Right lobe of liver (tissue), 6 donors: Measurements from ENCODE around the gene SOD3. TPM values are rescaled to one million over a fixed set of nuclear protein-coding genes. Genes with fewer than 3 reads are reported as not detected.

Experiments used
- ATAC-seq, 4 donors: fragments of 200-7000 bp; cut with Tn5 transposase; one replicate each; pipeline ENCODE4 v1.9.1; 2020; ENCODE audit warnings: mild to moderate bottlenecking in 4 of 4, moderate library complexity in 4 of 4
- DNase-seq, 3 donors: peaks; one replicate each; pipeline ENCODE4 v3.0.0-alpha.2; 2020
- H3K27ac ChIP-seq, 3 donors: fragments of 200-600 bp; one replicate each; pipeline ENCODE4 v1.8.0; 2022
- H3K27me3 ChIP-seq, 2 donors: fragments of 200-600 bp; one replicate each; pipeline ENCODE4 v1.8.0; 2022
- H3K36me3 ChIP-seq, 4 donors: fragments of 200-600 bp; sonication (generic) in 1 of 4; one replicate each; pipeline versions ENCODE4 v1.5.1 to v1.8.0; 2017 to 2022; ENCODE audit warnings: control low read depth in 1 of 4
- H3K4me1 ChIP-seq, 4 donors: fragments of 200-600 bp; sonication (generic) in 1 of 4; one replicate each; pipeline versions ENCODE4 v1.5.1 to v1.8.0; 2017 to 2022; ENCODE audit warnings: control low read depth in 1 of 4
- H3K4me3 ChIP-seq, 3 donors: fragments of 200-600 bp; one replicate each; pipeline ENCODE4 v1.8.0; 2022
- H3K9me3 ChIP-seq, 4 donors: fragments of 200-600 bp; sonication (generic) in 1 of 4; one replicate each; pipeline versions ENCODE4 v1.5.1 to v1.8.0; 2017 to 2022; ENCODE audit warnings: control low read depth in 1 of 4
- CTCF ChIP-seq, 4 donors: fragments of 200-600 bp in 3 of 4; fragments of 450-650 bp in 1 of 4; IDR thresholded peaks; one replicate each; pipeline versions ENCODE4 v1.5.1 to v1.8.0; 2016 to 2022; ENCODE audit warnings: antibody characterized with exemption in 4 of 4, mild to moderate bottlenecking in 2 of 4
- POLR2A ChIP-seq: fragments of 450-650 bp; IDR thresholded peaks from one replicate; pipeline ENCODE4 v1.6.1; 2017; ENCODE audit warnings: antibody characterized with exemption, mild to moderate bottlenecking
- WGBS: methylation state at CpG from one replicate; pipeline ENCODE4 v1.1.6; 2018; ENCODE audit warnings: low coverage, low lambda C conversion rate; ENCODE audit not compliant: insufficient coverage; ENCODE audit errors: missing lambda C conversion rate; 5-methylcytosine and 5-hydroxymethylcytosine counted together
- intact Hi-C, 2 donors: fragments of 100-400 bp; cut with DNase I; formaldehyde crosslinking; loops; one replicate each; pipeline versions ENCODE4 v1.11.2 to v1.14.1; 2022
- total RNA-seq, 6 experiments: library from RNA; depleted of rRNA in 2 of 6; stranded (reverse); fragments of >200 nt in 2 of 6; fragmentation: NEBNext Ultra II Directional in 3 of 6; extraction: Animal tissue kit (Norgen Biotek cat#: 25700) in 3 of 6; gene quantifications; one replicate each; pipeline versions ENCODE4 v1.1.0 to v1.2.4, GENCODE V29; 2016 to 2023
- donor health status: DM: no; HTN: yes; CAD: no.
- donor health status: DM: no; HTN: no; CAD: no.
- donor health status: DM: no; HTN: no; CAD: no.
- donor health status: DM: no; HTN: yes; CAD: no.
- donor health status: DM: no; HTN: yes; CAD: no.

The SOD3 gene
- total RNA-seq, 6 experiments from 2014 or later = 1.5 to 7.9 (median 3.6) TPM

- DNase-seq = no peak
- Histone ChIP-seq H3K27ac (peak overlapping the region in 2 of 3 donors; percentile 36 to 48), H3K4me3 (peak overlapping the region in 1 of 3 donors; percentile 4), H3K27me3 (no peaks in the 10 kb centered on the region), H3K4me1 (peaks cover 0 to 9% (median 0%) of the 10 kb centered on the region in 4 donors), H3K36me3 (no peaks in the 10 kb centered on the region), H3K9me3 (no peaks in the 10 kb centered on the region)
- no peak for ATAC-seq
- TF ChIP-seq CTCF (IDR thresholded peaks at IDR 0.05) (no peak), POLR2A (no peak)
- WGBS = 25% methylated on average over 7 of the region's 9 CpGs
- intact Hi-C loops = no loop called here
These were observed 451 bp downstream of the SOD3 start for GRCh38 chr4:24795666-24796381.

- no peak overlapping the region for H3K4me3 ChIP-seq
- H3K27me3 ChIP-seq = no peaks in the 10 kb centered on the region
- TF ChIP-seq POLR2A = no peak
- no peak for TF ChIP-seq CTCF (IDR thresholded peaks at IDR 0.05)
- H3K9me3 ChIP-seq = no peaks in the 10 kb centered on the region
- DNase-seq (no peak), ATAC-seq (no peak)
- peaks cover 0 to 11% (median 0%) of the 10 kb centered on the region in 4 donors for H3K4me1 ChIP-seq
- no peaks in the 10 kb centered on the region for H3K36me3 ChIP-seq
- H3K27ac ChIP-seq = no peak overlapping the region
- intact Hi-C loops = no loop called here
These were observed 1.2 kb downstream of the SOD3 start for GRCh38 chr4:24796620-24797019.

- H3K36me3 ChIP-seq = no peaks in the 10 kb centered on the region
- no peaks in the 10 kb centered on the region for H3K9me3 ChIP-seq
- ATAC-seq (no peak), DNase-seq (no peak)
- no peak overlapping the region for H3K27ac ChIP-seq
- H3K27me3 ChIP-seq = no peaks in the 10 kb centered on the region
- TF ChIP-seq POLR2A = no peak
- H3K4me1 ChIP-seq = peaks cover 0 to 11% (median 0%) of the 10 kb centered on the region in 4 donors
- no peak overlapping the region for H3K4me3 ChIP-seq
- intact Hi-C loops = no loop called here
- 55% methylated on average over 5 of the region's 5 CpGs for WGBS
These were observed 2.8 kb downstream of the SOD3 start for GRCh38 chr4:24798036-24798610.

GRCh38 chr4:24799196-24799543, 3.8 kb downstream of the SOD3 start:
- Histone ChIP-seq H3K9me3 (no peaks in the 10 kb centered on the region), H3K4me3 (no peak overlapping the region), H3K27ac (no peak overlapping the region), H3K27me3 (no peaks in the 10 kb centered on the region), H3K4me1 (peaks cover 0 to 11% (median 0%) of the 10 kb centered on the region in 4 donors), H3K36me3 (no peaks in the 10 kb centered on the region)
- WGBS = no CpG with 5 or more reads among the region's 13 CpGs
- TF ChIP-seq POLR2A = no peak
- TF ChIP-seq CTCF (IDR thresholded peaks at IDR 0.05) = no peak
- DNase-seq (no peak), ATAC-seq (no peak)
- intact Hi-C loops = no loop called here

- WGBS = no CpG with 5 or more reads among the region's 103 CpGs
- TF ChIP-seq CTCF (IDR thresholded peaks at IDR 0.05) (no peak), POLR2A (no peak)
- H3K27me3 ChIP-seq = no peaks in the 10 kb centered on the region
- no peak for ATAC-seq
- intact Hi-C loops = no loop called here
- no peaks in the 10 kb centered on the region for H3K36me3 ChIP-seq
- H3K4me3 ChIP-seq = peak overlapping the region in 1 of 3 donors; percentile 13
- H3K9me3 ChIP-seq = no peaks in the 10 kb centered on the region
- DNase-seq = no peak
- H3K4me1 ChIP-seq = peaks cover 0 to 11% (median 0%) of the 10 kb centered on the region in 4 donors
- H3K27ac ChIP-seq = no peak overlapping the region
These were observed 4.4 kb downstream of the SOD3 start for GRCh38 chr4:24799544-24800324.
